Endothelial cell (in vitro differentiated cells): ENCODE results near the gene IZUMO2. TPM values are rescaled to one million over a fixed set of nuclear protein-coding genes. Genes with fewer than 3 reads are reported as not detected.
"Not testable (repeated sequence)": the region's sequence is repeated elsewhere in the genome, so short reads cannot be mapped to it uniquely, and the experiment has no call there.

ENCODE experiments used
- DNase-seq: peaks from one replicate; pipeline ENCODE4 v3.0.0; 2021; ENCODE audit warnings: low spot score
- H3K27ac Mint-ChIP-seq: one replicate; pipeline ENCODE4 v1.8.0; 2021; ENCODE audit warnings: mixed read lengths, inconsistent platforms; ENCODE audit not compliant: unreplicated experiment
- H3K27me3 Mint-ChIP-seq: one replicate; pipeline ENCODE4 v1.8.0; 2021; ENCODE audit warnings: mild to moderate bottlenecking, moderate library complexity, mixed read lengths, inconsistent platforms; ENCODE audit not compliant: unreplicated experiment
- H3K36me3 Mint-ChIP-seq: one replicate; pipeline ENCODE4 v1.8.0; 2021; ENCODE audit warnings: mild to moderate bottlenecking, low read depth, mixed read lengths, inconsistent platforms; ENCODE audit not compliant: unreplicated experiment
- H3K4me1 Mint-ChIP-seq: one replicate; pipeline ENCODE4 v1.8.0; 2021; ENCODE audit warnings: mild to moderate bottlenecking, mixed read lengths, inconsistent platforms; ENCODE audit not compliant: unreplicated experiment
- H3K4me3 Mint-ChIP-seq: one replicate; pipeline ENCODE4 v1.8.0; 2021; ENCODE audit warnings: mild to moderate bottlenecking, mixed read lengths, inconsistent platforms; ENCODE audit not compliant: unreplicated experiment
- H3K9me3 Mint-ChIP-seq: one replicate; pipeline ENCODE4 v1.8.0; 2021; ENCODE audit warnings: mixed read lengths, inconsistent platforms; ENCODE audit not compliant: unreplicated experiment
- CTCF ChIP-seq: fragments of 200-600 bp; sonication (generic); IDR thresholded peaks from one replicate; pipeline ENCODE4 v1.5.0; 2021; ENCODE audit warnings: antibody characterized with exemption; ENCODE audit not compliant: unreplicated experiment
- total RNA-seq: library from RNA; stranded (reverse); fragmentation: NEBNext Ultra II Directional; extraction: Animal tissue kit (Norgen Biotek cat#: 25700); gene quantifications from one replicate; pipeline ENCODE4 v1.2.1, GENCODE V29; 2021; ENCODE audit not compliant: unreplicated experiment

Gene IZUMO2
- total RNA-seq, 1 donor from 2014 or later, result not detected

- H3K9me3 Mint-ChIP-seq, result peaks cover 48% of the 10 kb centered on the region
- no peak overlapping the region for H3K4me3 Mint-ChIP-seq
- no peak for TF ChIP-seq CTCF
- H3K27ac Mint-ChIP-seq, result no peak overlapping the region
- peaks cover 21% of the 10 kb centered on the region for H3K36me3 Mint-ChIP-seq
- no peaks in the 10 kb centered on the region for H3K4me1 Mint-ChIP-seq
- peaks cover 5% of the 10 kb centered on the region for H3K27me3 Mint-ChIP-seq
- DNase-seq, result no peak
Measured at GRCh38 chr19:50154529-50154928, 8.6 kb downstream of the IZUMO2 start.

- Mint-ChIP-seq H3K9me3 (peaks cover 62% of the 10 kb centered on the region), H3K4me1 (no peaks in the 10 kb centered on the region), H3K27ac (no peak overlapping the region), H3K27me3 (peaks cover 2% of the 10 kb centered on the region), H3K36me3 (peaks cover 21% of the 10 kb centered on the region), H3K4me3 (no peak overlapping the region)
- TF ChIP-seq CTCF, result no peak
- DNase-seq, result no peak
Measured at GRCh38 chr19:50152578-50152977, 10.5 kb downstream of the IZUMO2 start.

- Mint-ChIP-seq H3K4me1 (no peaks in the 10 kb centered on the region), H3K27me3 (peaks cover 2% of the 10 kb centered on the region), H3K36me3 (peaks cover 14% of the 10 kb centered on the region), H3K4me3 (no peak overlapping the region), H3K9me3 (peaks cover 53% of the 10 kb centered on the region), H3K27ac (no peak overlapping the region)
- TF ChIP-seq CTCF, result no peak
- DNase-seq, result no peak
Measured at GRCh38 chr19:50148528-50148927, 14.6 kb downstream of the IZUMO2 start.

GRCh38 chr19:50147462-50148423 is 15.3 kb downstream of the IZUMO2 start:
- no peak for DNase-seq
- Mint-ChIP-seq H3K27me3 (no peaks in the 10 kb centered on the region), H3K4me3 (peak overlapping the region; percentile 32), H3K27ac (no peak overlapping the region), H3K9me3 (peaks cover 47% of the 10 kb centered on the region), H3K4me1 (no peaks in the 10 kb centered on the region), H3K36me3 (peaks cover 9% of the 10 kb centered on the region)
- TF ChIP-seq CTCF, result no peak

GRCh38 chr19:50141921-50142320 is 21.2 kb downstream of the IZUMO2 start:
- H3K4me1 Mint-ChIP-seq, H3K36me3 Mint-ChIP-seq, H3K27me3 Mint-ChIP-seq, H3K27ac Mint-ChIP-seq, H3K4me3 Mint-ChIP-seq, DNase-seq: not testable (repeated sequence)
- H3K9me3 Mint-ChIP-seq, result peaks cover 11% of the 10 kb centered on the region

- not testable (repeated sequence) for H3K27me3 Mint-ChIP-seq, H3K9me3 Mint-ChIP-seq, H3K4me1 Mint-ChIP-seq, H3K4me3 Mint-ChIP-seq, H3K36me3 Mint-ChIP-seq, H3K27ac Mint-ChIP-seq, DNase-seq
Measured at GRCh38 chr19:50140118-50140845, 22.8 kb downstream of the IZUMO2 start.

GRCh38 chr19:50136603-50137365 is 26.3 kb downstream of the IZUMO2 start:
- DNase-seq, H3K36me3 Mint-ChIP-seq, H3K27me3 Mint-ChIP-seq, H3K9me3 Mint-ChIP-seq, H3K4me1 Mint-ChIP-seq, H3K4me3 Mint-ChIP-seq, H3K27ac Mint-ChIP-seq: not testable (repeated sequence)
